Activated naive CD4-positive, alpha-beta T cell treated with anti-CD3 and anti-CD28 coated beads, Interleukin-2, amount 10 ng/mL, durations not matched to agents 7 days and 5 days (primary cell): ENCODE measurements around the gene IKZF5.

Source experiments
- CTCF ChIA-PET: fragments of 350-600 bp; sonication (Branson Sonifier 250); formaldehyde crosslinking; loops from one replicate; lab custom pipeline; 2021; ENCODE audit warnings: antibody characterized with exemption; lab: Charles Lee
- DNase-seq: peaks from one replicate; pipeline ENCODE4 v3.0.0-alpha.2; 2020
- H3K27ac Mint-ChIP-seq: one replicate; pipeline ENCODE4 v1.8.0; 2021; ENCODE audit warnings: mild to moderate bottlenecking, moderate library complexity, mixed read lengths
- H3K27me3 Mint-ChIP-seq: one replicate; pipeline ENCODE4 v1.8.0; 2021; ENCODE audit warnings: mild to moderate bottlenecking, mixed read lengths
- H3K36me3 Mint-ChIP-seq: one replicate; pipeline ENCODE4 v1.8.0; 2021; ENCODE audit warnings: mixed read lengths
- H3K4me1 Mint-ChIP-seq: one replicate; pipeline ENCODE4 v1.8.0; 2021; ENCODE audit warnings: mixed read lengths
- H3K4me3 Mint-ChIP-seq: one replicate; pipeline ENCODE4 v1.8.0; 2021; ENCODE audit warnings: mild to moderate bottlenecking, moderate library complexity, mixed read lengths
- H3K9me3 Mint-ChIP-seq: one replicate; pipeline ENCODE4 v1.8.0; 2021; ENCODE audit warnings: mixed read lengths

The IKZF5 gene

DNA sequence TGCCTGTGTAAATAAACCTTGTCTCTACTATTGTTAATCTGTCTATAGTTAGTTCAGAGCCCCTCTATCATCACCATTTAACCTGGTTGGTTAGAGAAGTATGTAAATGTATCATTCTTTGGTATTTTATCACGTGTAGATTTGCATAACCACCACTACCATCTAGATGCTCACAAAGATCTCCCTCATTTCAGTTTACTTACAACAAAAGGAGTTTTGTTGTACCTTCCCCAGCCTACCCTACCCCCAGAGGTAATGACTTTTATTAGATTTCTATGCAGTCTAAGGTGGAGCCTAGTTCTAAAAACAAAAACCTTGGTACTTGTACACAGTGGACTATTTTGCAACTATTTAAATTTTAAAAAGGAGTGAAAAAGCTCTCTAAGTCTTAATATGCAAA lies 17.7 kb upstream of the IKZF5 start:
- H3K4me3 Mint-ChIP-seq: no peak overlapping the region
- H3K9me3 Mint-ChIP-seq: no peaks in the 10 kb centered on the region
- H3K27ac Mint-ChIP-seq: no peak overlapping the region
- H3K4me1 Mint-ChIP-seq: peaks cover 13% of the 10 kb centered on the region
- H3K36me3 Mint-ChIP-seq: no peaks in the 10 kb centered on the region
- DNase-seq: no peak
- no peaks in the 10 kb centered on the region for H3K27me3 Mint-ChIP-seq
- CTCF ChIA-PET: no interaction called here

DNA sequence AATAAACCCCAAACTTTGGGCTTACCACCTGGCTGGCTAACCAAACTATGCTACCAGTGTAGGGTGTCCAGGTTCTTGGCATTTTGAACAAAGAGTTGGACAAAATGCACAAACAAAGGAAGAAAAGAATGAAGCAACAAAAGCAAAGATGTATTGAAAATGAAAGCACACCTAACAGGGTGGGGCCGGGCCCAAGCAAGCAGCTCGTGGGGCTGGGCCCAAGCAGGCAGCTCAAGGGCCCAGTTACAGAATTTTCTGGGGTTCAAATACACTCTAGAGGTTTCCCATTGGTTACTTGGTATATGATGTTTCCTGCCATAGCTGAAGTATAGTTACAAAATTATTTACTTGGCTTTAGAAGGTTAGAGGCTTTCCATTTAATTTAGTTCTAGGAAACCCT lies 15.9 kb upstream of the IKZF5 start:
- Mint-ChIP-seq H3K9me3 (no peaks in the 10 kb centered on the region), H3K27ac (no peak overlapping the region), H3K27me3 (no peaks in the 10 kb centered on the region), H3K4me1 (peaks cover 13% of the 10 kb centered on the region), H3K36me3 (no peaks in the 10 kb centered on the region), H3K4me3 (no peak overlapping the region)
- CTCF ChIA-PET: interaction anchor here (1.3 to 1.7 kb wide), 2 partner anchors 16 to 19 kb away, joined by 4 to 7 read pairs; no protein-coding TSS in a partner anchor
- DNase-seq: no peak

DNA sequence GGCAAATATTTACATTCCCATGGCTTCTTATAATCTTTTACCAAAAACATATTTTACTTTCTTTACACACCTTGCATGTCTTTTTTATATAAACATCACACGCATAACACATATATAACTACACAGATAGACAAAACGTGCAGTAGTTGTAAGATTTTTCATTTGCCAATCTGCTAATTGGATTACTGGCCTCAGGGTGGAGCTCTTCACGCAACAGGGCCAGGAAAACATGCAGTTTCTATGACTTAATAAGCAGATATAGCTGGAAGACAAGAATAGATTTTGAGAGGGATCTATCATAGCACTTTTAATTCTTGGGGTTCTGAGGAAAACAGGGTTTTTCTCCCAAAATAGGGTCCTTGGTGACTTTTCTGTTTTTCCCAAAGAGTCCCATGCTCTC lies 12.9 kb upstream of the IKZF5 start:
- Mint-ChIP-seq H3K27me3 (no peaks in the 10 kb centered on the region), H3K36me3 (no peaks in the 10 kb centered on the region), H3K27ac (no peak overlapping the region), H3K4me3 (no peak overlapping the region), H3K4me1 (peaks cover 13% of the 10 kb centered on the region), H3K9me3 (no peaks in the 10 kb centered on the region)
- no peak for DNase-seq
- CTCF ChIA-PET: interaction anchor here (0.7 to 1.8 kb wide), 7 partner anchors 8 to 436 kb away, joined by 3 to 6 read pairs (median 4); no protein-coding TSS in a partner anchor

DNA sequence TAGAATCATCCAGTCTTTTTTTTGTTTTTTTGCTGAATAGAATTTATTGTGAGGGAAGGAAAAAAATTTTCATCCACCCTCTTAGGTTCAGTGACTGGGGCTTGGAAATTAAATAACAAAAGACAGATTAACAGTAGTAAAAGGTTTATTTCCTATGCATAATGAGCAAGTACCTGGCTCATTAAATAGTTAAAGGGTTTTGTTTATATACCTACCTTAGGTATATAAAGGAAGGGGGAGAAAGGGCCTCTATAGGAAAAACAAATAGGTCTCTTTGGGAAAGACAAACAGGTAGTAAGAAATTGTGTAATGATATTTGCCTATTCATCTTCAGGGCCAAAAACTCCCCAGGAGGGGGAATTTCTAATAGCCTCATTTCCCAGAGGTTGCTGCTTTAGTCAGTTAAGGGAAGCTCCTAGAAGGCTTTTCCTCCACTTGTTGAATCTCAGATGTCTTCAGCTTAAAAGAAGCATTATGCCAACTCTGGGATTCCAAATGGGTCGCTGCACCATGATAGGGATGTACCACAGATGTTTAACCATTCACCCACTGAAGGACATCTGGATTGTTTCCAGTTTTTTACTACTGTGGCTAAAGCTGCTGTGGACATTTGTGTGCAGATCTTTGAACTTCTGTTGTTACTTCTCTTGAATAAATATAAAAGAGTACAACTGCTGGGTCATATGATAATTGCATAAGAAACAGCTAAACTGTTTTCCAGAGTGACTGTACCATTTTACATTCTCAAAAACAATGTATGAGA lies 11.5 kb upstream of the IKZF5 start:
- Mint-ChIP-seq H3K9me3 (no peaks in the 10 kb centered on the region), H3K27ac (no peak overlapping the region), H3K4me3 (no peak overlapping the region), H3K4me1 (peaks cover 13% of the 10 kb centered on the region), H3K36me3 (no peaks in the 10 kb centered on the region), H3K27me3 (no peaks in the 10 kb centered on the region)
- CTCF ChIA-PET: interaction anchor here (1.0 to 1.8 kb wide), 3 partner anchors 9 to 25 kb away, joined by 3 to 5 read pairs (median 5); partner anchors contain the start of genes ACADSB and IKZF5
- DNase-seq: no peak

DNA sequence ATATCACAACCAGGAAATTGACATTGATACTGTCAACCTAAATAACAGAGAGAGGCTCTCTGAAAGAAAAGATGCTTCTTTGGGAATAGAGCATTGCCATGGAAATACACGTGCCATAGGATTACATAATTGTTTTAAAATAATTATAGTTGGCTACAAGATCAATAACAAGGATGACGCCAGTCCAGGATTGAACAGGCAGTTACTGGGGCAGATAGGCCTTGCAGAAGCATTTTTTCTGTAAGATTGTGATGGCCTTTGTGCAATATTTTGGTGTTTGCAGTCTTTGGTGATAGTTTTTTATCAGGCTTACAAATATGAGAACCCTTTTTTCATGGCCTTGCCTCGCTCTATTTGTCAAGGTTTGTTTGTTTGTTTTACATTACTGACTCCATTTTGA lies 10.7 kb upstream of the IKZF5 start:
- Mint-ChIP-seq H3K27ac (no peak overlapping the region), H3K36me3 (no peaks in the 10 kb centered on the region), H3K27me3 (no peaks in the 10 kb centered on the region), H3K9me3 (no peaks in the 10 kb centered on the region), H3K4me3 (no peak overlapping the region), H3K4me1 (peaks cover 4% of the 10 kb centered on the region)
- no peak for DNase-seq
- CTCF ChIA-PET: interaction anchor here (1.2 kb wide), 1 partner anchor 10 kb away, joined by 3 read pairs; the partner anchor contains the start of genes ACADSB and IKZF5

DNA sequence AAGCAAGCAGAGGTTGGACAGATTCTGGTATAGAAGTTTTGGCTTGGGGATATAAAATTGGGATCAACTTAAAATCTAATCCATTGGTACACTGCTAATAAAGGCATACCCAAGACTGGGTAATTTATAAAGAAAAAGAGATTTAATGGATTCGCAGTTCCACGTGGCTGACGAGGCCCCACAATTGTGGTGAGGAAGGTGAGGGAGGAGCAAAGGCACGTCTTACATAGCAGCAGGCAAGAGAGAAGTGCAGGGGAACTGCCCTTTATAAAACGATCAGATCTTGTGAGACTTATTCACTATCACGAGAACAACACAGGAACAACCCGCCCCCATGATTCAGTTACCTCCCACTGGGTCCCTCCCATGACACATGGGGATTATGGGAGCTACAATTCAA lies 9.9 kb upstream of the IKZF5 start:
- Mint-ChIP-seq H3K36me3 (peaks cover 1% of the 10 kb centered on the region), H3K9me3 (no peaks in the 10 kb centered on the region), H3K4me1 (no peaks in the 10 kb centered on the region), H3K27ac (no peak overlapping the region), H3K27me3 (no peaks in the 10 kb centered on the region), H3K4me3 (no peak overlapping the region)
- CTCF ChIA-PET: no interaction called here
- no peak for DNase-seq

DNA sequence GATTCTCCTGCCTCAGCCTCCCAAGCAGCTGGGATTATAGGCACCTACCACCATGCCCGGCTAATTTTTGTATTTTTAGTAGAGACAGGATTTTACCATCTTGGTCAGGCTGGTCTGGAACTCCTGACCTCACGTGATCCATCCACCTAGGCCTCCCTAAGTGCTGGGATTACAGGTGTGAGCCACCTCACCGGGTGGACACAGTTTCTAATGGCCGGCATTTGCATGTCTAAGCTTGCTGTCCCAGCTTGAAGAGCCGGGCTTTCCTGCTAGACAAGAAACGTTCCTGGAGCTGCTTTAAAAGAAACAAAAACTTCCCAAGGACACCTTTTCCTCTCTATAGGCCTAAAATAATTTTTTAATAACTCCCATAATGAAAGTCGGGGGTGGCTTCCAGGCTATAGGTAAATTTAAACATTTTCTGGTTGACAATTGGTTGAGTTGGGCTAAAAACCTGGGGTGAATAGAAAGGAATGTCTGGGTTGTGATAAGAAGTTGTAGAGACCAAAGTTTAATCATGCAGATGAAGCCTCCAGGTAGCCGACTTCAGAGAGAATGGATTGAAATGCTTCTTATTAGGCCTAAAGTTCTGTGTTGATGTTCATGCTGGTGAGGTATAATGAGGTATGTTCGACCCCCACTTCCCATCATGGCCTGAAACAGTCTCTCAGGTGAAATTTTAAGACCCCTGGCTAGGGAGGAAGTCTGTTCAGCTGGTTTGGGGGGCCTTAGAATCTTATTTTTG lies 9.0 kb upstream of the IKZF5 start:
- DNase-seq: no peak
- CTCF ChIA-PET: no interaction called here

DNA sequence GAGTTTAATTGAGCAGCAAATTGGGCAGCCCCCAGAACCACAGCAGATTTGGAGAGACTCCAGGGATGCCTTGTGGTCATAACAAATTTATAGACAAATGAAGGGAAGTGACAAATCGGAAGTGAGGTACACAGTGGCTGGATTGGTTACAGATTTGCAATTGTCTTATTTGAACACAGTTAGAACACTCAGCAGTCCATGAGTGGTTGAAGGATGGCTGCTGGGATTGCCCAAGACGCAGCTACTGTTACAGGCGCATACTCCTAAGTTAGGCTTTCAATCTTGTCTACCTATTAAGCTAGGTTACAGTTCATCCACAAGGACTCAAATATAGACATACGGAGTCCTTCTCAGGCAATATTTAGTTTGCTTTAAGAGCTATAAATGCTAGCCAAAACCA lies 7.6 kb upstream of the IKZF5 start:
- Mint-ChIP-seq H3K4me3 (no peak overlapping the region), H3K27ac (no peak overlapping the region), H3K9me3 (no peaks in the 10 kb centered on the region), H3K27me3 (no peaks in the 10 kb centered on the region), H3K4me1 (no peaks in the 10 kb centered on the region), H3K36me3 (peaks cover 7% of the 10 kb centered on the region)
- DNase-seq: no peak
- CTCF ChIA-PET: no interaction called here

More for the DNA sequence above, 9.0 kb upstream of the IKZF5 start:
- no peak overlapping the region for H3K4me3 Mint-ChIP-seq
- no peaks in the 10 kb centered on the region for H3K9me3 Mint-ChIP-seq
- peaks cover 3% of the 10 kb centered on the region for H3K36me3 Mint-ChIP-seq
- H3K27me3 Mint-ChIP-seq: no peaks in the 10 kb centered on the region
- no peak overlapping the region for H3K27ac Mint-ChIP-seq
- H3K4me1 Mint-ChIP-seq: no peaks in the 10 kb centered on the region

DNA sequence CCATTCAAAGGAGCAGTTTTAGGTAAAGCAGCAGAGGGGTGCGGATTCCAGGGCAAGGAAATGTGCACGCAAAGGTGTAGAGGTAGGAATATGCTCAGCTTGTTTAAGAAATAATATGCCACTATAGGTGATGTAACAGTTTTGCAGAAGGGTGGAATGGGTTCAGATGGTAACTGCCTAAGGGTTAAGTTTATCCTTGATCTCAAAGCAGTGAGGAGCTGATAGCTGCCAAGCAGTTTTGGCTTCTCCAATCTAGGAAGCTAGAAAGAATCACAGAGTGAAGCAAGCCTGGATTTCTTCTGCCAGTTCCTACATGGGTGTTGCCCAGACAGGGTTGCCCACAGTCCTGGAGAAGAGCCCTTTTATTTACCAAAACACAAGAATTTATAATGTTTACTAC lies 6.2 kb upstream of the IKZF5 start:
- CTCF ChIA-PET: no interaction called here
- no peak for DNase-seq
- no peak overlapping the region for H3K4me3 Mint-ChIP-seq
- peaks cover 11% of the 10 kb centered on the region for H3K4me1 Mint-ChIP-seq
- peaks cover 7% of the 10 kb centered on the region for H3K36me3 Mint-ChIP-seq
- H3K27ac Mint-ChIP-seq: no peak overlapping the region
- no peaks in the 10 kb centered on the region for H3K27me3 Mint-ChIP-seq
- H3K9me3 Mint-ChIP-seq: no peaks in the 10 kb centered on the region

DNA sequence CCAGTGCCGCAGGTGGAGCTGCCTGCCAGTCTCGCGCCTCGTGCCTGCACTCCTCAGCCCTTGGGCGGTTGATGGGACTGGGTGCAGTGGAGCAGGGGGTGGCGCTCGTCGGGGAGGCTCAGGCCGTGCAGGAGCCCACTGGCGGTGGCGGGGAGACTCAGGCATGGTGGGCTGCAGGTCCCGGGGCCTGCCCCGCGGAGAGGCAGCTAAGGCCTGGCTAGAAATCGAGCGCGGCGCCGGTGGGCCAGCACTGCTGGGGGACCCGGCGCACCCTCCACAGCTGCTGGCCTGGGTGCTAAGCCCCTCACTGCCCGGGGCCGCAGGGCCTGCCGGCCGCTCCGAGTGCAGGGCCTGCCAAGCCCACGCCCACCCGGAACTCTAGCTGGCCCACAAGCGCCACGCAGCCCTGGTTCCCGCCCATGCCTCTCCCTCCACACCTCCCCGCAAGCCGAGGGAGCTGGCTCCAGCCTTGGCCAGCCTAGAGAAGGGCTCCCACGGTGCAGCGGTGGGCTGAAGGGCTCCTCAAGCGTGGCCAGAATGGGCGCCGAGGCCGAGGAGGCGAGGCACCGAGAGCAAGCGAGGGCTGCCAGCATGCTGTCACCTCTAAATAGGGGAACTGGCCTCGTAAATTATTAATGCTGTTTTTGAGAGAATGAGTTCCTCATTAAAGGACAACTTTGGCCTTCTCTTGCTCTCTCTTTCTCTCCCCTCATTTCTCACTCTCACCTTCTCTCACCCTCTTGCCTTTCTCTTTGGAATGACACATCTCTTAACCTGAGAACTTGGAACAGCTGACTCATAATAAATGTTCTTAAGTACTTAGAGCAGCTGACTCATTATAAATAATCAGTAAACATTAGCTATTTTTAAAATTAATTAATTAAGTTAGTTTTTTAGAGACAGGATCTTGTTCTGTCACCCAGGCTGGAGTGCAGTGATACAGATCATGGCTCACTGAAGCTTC lies 5.1 kb upstream of the IKZF5 start:
- Mint-ChIP-seq H3K27me3 (no peaks in the 10 kb centered on the region), H3K36me3 (peaks cover 7% of the 10 kb centered on the region), H3K9me3 (no peaks in the 10 kb centered on the region), H3K27ac (no peak overlapping the region), H3K4me3 (no peak overlapping the region), H3K4me1 (peaks cover 17% of the 10 kb centered on the region)
- no peak for DNase-seq
- CTCF ChIA-PET: no interaction called here

DNA sequence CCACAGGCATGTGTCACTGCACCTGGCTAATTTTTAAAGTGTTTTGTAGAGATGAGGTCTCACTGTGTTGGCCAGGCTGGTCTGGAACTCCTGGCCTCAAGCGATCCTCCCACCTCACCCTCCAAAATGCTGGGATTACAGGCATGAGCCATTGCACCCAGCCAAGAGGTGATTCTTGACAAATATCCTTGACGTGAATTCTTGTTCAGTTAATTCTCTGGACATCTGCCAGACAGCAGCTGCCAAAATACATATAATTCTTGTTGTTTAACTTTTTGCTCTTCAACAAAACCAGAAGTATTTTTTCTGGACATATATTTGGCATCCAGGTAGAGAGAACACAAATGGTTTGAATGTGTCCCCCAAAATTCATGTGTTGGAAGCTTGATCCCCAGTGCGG lies 3.4 kb upstream of the IKZF5 start:
- Mint-ChIP-seq H3K9me3 (no peaks in the 10 kb centered on the region), H3K27ac (no peak overlapping the region), H3K36me3 (peaks cover 11% of the 10 kb centered on the region), H3K4me3 (no peak overlapping the region), H3K4me1 (peaks cover 26% of the 10 kb centered on the region), H3K27me3 (no peaks in the 10 kb centered on the region)
- CTCF ChIA-PET: interaction anchor here (1.3 kb wide), 1 partner anchor 10 kb away, joined by 6 read pairs; no protein-coding TSS in a partner anchor
- DNase-seq: no peak

DNA sequence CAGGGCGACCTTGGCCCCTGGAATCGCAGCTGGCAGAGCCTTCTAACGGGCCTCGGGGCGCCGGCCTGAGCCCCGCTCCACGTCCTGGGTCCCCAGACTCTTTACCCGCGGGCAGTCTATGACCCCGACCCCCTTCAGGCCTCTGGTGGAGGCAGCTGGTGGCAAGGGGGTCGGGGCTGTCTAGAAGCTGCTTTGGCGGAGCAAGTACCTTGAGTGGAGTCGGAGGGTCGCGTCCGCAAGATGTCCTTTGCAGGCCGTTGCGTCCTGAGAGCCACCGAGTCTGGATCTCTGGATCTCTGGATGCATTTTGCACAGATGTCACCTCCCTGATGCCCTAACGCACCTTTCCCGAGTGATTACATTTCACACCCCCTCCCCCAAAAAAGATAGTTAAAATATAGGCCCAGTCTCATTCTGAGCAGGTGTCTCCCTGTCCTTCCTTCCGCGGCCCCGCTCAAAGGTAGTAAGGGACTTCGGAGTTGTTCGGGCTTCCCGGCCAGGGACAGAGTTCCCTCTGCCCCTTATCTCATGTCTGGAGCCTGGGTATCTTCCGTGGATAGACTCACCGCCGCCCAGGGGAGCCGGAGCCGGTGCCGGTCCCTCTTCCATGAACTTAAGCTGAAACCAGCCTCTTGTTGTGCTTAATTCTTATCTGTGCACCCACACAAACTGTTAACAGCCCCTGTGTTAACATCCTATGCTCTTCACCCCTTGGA lies 668 bp upstream of the IKZF5 start:
- Mint-ChIP-seq H3K4me1 (peaks cover 41% of the 10 kb centered on the region), H3K27ac (peak overlapping the region; percentile 98), H3K4me3 (peak overlapping the region; percentile 97), H3K36me3 (peaks cover 11% of the 10 kb centered on the region), H3K27me3 (no peaks in the 10 kb centered on the region), H3K9me3 (no peaks in the 10 kb centered on the region)
- CTCF ChIA-PET: interaction anchor here (1.1 to 1.6 kb wide), 2 partner anchors 11 to 34 kb away, joined by 3 to 4 read pairs; no protein-coding TSS in a partner anchor
- peak; percentile 36 for DNase-seq
